Adrenal gland (tissue), 5 donors: ENCODE data around the gene CDH16.

Source experiments
- CTCF ChIP-seq, 6 experiments: fragments of 450-650 bp in 4 of 6; fragments of 200-600 bp in 2 of 6; sonication (generic) in 1 of 6; IDR thresholded peaks; 1 replicate in 5 of 6; 2 replicates in 1 of 6; pipeline versions ENCODE4 v1.5.1 to v1.8.0; 2016 to 2021; ENCODE audit warnings: antibody characterized with exemption in 6 of 6, mild to moderate bottlenecking in 2 of 6, moderate library complexity in 1 of 6
- POLR2A ChIP-seq, 2 donors: fragments of 450-650 bp; IDR thresholded peaks; one replicate each; pipeline ENCODE4 v1.6.1; 2017; ENCODE audit warnings: antibody characterized with exemption in 2 of 2, mild to moderate bottlenecking in 2 of 2, moderate library complexity in 1 of 2
- donor health status: DM: no; HTN: no; CAD: no.

- TF ChIP-seq CTCF (IDR thresholded peaks at IDR 0.05) (no peak), POLR2A (IDR thresholded peaks at IDR 0.05) (no peak)
Measured at GRCh38 chr16:66940236-66940635, 21.6 kb upstream of the CDH16 start.
